HG02759 (cell line): ENCODE results near the gene CHRNG.
"Not testable (repeated sequence)": the region's sequence is repeated elsewhere in the genome, so short reads cannot be mapped to it uniquely, and the experiment has no call there.

ENCODE experiments used
- ATAC-seq: cut with Tn5 transposase; IDR thresholded peaks from one replicate; pipeline ENCODE4 v1.9.1; 2021; ENCODE audit warnings: mild to moderate bottlenecking, moderate library complexity; ENCODE audit not compliant: unreplicated experiment

The CHRNG gene

DNA sequence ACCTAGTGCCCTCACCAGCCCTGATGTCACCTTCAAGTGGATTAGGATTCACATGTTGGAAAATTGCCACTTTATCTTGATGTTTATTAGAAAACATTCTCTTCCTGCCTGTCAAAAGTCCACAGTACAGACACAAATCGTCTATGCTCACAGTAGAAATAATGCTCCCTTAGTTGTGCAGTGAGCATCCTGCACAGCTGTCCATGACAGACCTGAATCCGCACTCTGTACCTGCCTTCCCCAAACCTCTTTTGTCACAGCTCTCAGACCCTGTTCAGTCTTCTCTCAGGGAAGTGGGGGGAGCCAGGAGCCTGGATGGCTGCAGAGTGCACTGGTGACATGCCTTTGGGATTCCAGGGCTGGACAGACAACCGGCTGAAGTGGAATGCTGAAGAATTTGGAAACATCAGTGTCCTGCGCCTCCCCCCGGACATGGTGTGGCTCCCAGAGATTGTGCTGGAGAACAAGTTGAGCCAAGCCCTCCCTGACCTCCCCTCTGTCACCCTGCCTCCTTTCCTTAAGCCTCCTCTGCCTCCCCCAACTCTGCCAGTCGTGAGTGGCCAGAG is 11.5 kb upstream of the CHRNG start:
- no peak for ATAC-seq

DNA sequence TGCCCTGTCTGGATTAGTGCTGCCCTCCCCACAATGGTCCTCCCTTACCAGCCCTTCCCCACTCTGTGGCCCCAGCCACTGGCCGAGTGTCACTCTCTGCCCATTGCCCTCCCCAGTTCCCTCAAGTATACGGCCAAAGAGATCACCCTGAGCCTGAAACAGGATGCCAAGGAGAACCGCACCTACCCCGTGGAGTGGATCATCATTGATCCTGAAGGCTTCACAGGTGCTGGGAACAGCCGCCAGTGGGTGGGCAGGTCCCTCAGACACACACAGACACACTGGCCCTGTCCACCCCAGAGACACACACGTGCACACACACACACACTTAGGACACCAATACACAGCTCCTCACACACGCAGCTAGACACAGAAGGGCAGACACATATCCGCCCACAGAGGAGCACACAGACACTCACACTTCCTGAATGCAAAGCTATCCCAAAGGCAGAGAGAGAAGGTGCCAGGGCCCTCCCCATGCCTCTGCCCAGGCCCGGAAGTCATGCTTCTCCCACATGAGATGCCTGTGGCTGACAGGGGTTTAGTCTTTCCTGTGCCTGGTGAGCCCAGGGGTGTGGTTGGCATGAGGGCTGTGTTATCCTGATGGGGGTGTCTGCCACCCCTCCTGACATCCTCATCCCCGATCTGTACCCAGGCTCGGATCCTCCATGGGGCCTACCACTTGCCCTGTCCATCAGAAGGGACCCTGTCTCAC is 10.6 kb upstream of the CHRNG start:
- no peak for ATAC-seq

DNA sequence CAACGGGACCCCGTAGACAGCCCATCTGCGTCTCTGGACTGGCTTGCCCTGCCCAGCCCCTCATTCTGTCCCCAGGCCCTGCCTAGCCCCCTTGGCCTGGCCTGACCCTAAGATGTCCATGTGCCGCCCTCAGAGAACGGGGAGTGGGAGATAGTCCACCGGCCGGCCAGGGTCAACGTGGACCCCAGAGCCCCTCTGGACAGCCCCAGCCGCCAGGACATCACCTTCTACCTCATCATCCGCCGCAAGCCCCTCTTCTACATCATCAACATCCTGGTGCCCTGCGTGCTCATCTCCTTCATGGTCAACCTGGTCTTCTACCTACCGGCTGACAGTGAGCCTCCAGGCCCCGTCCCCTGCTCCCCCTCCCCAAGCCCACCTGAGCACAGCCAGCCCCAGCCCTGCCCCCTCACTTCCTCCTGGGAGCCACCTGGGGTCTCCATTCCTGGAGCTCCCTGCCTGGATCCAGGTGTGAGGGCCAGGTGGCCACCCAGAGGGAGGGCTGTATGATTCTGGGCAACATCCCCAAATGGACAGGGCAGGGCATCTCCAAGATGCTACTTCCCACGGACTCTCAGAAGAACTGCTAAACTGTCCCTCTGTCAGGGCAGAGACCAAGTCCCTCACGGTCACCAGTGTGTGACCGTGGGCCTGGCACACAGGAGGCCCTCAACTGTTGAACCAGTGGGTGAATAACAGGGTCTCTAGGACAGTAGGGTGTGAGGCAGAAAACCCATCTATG is 9.5 kb upstream of the CHRNG start:
- no peak for ATAC-seq

DNA sequence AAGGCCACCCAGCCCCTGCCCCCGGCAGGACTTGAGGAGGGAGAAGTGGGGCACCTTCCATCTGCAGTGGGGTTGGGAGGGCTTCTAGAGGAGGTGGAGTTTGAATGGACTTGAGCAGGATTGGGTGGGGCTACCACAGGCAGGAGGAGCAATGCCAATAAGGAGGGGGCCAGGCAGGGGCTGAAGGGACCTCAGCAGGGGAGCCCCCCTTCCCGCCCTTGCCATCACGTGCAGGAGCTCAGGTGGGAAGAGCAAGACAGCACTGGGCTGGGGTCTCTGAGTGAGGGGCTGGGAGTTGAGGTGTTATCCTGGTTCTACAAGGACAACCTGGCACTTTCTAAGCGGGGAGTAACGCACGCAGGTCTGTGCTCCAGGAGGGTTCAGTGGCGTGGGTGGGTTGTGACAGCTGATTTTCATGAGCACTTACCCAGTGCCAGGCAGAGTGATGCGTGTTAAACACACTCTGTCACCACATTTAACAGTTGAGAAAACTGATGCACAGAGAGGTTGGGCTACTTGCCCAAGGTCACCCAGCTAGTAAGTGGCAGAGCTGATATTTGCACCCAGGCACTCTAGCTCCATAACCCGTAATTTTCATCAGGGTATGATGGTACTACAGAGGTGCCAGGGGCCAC is 8.7 kb upstream of the CHRNG start:
- ATAC-seq = no peak

DNA sequence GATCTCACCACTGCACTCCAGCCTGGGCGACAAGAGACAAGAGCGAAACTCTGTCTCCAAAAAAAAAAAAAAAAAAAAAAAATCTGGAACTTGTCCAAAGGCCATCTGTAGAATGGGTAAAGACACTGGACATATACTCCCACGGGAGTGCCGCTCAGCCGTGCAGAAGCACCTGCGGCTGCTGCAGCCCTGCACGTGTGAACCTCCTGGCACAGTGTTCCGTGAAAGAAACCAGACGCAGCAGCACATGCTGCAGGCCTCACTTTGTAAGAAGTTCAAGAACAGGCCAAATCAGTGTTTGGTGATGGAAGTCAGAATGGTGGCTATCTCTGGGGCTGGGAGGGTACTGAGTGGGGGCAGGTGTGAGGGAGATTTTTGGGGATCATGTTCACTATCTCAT is 7.1 kb upstream of the CHRNG start:
- ATAC-seq = no peak

DNA sequence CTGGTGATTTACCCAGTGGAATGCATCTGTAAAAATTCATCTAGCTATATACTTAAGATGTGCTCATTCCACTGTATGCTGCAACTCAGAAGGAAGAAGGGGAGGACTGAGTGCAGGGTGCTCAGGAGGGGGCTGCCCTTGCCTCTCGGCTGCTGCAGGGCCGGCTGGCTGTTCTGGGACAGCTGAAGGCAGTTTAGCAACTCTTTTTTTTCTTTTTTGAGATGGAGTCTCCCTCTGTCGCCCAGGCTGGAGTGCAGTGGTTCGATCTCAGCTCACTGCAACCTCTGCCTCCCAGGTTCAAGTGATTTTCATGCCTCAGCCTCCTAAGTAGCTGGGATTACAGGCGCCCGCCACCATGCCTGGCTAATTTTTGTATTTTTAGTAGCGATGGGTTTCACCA is 6.7 kb upstream of the CHRNG start:
- ATAC-seq = not testable (repeated sequence)

DNA sequence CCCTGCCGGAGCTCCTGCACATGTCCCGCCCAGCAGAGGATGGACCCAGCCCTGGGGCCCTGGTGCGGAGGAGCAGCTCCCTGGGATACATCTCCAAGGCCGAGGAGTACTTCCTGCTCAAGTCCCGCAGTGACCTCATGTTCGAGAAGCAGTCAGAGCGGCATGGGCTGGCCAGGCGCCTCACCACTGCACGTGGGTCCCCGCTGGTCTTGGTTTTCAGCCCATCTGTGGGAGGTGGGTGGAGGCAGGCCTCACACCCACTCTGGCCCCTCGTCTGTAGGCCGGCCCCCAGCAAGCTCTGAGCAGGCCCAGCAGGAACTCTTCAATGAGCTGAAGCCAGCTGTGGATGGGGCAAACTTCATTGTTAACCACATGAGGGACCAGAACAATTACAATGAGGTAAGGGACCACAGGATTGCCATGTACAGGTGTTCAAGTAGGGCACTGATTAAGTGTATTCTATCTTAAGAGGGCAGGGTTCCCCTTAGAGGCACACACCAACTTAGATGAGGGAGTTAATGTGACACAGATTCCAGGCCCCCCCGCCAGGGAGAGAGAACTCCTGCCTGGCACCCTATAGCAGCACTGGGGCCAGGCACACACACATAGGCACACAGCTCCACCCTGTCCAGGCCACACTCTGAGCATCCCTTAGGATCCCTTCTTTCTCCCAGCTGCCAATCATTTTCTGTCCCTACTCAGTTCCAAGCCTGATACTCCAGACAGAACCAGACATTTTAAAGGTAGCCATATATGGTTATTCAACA is 5.4 kb upstream of the CHRNG start:
- no peak for ATAC-seq

DNA sequence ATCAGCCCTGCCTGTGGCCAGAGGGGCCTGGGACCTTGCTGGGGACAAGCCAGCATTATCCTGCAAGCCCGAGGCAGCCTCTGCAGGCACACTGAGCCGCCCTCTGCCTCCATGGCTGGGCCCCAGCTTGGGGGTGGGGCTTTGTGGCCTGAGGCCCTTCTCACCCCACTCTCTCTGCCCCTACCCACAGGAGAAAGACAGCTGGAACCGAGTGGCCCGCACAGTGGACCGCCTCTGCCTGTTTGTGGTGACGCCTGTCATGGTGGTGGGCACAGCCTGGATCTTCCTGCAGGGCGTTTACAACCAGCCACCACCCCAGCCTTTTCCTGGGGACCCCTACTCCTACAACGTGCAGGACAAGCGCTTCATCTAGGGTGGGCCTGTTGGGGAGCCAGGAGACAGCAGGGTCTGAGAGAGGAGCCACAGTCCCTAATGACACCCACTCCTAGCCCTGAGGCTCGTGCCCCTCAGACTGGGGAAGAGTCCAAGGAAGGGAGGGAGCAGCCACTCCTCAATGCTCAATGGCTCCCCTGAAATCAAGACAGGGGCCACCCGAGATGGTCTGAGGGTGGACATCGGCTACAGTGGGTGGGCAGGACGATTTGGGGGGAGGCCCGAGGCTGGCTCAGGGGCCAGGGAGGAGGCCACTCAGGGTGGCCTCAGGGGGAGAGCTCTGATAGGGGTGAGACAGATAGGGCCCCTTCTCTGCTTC is 4.4 kb upstream of the CHRNG start:
- no peak for ATAC-seq

DNA sequence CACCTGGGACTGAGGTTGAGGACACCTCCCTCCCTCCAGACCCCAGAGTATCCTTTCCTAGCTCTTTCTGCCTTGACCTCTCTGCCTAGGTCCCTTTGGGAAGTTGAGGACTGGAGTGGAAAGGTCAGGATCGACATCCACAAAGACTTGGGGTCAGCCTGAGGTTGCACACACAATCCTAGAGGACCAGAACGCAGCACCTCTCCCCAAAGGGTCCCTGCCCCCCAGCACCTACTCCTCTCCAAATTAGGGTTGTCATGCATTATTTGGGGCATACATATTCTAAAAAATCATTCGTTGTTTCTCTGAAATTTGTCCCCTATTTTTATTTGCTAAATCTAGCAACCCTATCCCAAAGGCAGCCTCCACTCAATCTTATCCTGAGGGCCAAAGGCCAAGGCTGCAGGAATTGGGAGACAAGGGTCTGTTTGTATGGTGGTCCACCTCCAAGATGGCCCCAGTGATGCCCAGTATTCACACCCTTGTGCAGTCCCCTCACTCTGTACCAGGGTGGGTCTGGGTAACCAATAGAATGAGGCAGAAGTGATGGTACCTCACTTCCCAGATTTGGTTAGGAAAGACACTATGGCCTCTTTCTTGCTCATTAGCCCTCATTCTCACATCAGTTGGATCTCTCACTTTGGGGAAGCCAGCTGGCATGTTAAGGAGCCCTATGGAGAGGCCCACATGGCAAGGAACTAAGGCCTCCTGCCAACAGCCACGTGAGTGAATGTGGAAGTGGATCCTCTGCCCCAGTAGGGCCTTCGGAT is 3.5 kb upstream of the CHRNG start:
- no peak for ATAC-seq

DNA sequence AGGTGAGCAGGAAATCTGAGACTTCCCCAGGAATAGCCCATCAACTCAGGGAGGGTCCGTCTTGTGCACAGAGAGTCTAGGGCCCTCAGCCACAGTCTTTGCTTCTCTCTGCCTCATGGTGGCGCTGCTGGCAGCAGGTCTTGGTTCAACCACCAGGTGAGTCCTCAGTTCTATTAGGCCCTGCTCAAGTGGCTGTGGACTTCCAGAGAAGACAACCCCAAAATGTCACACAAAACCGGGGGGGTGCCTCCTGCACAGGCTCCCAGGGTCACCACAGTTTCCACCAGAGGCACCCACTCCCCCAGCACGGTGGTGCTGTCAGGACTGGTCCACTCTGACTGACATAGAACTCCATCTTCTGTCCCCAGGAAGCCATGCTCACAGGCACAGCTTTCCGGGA is 2.4 kb upstream of the CHRNG start:
- no peak for ATAC-seq

DNA sequence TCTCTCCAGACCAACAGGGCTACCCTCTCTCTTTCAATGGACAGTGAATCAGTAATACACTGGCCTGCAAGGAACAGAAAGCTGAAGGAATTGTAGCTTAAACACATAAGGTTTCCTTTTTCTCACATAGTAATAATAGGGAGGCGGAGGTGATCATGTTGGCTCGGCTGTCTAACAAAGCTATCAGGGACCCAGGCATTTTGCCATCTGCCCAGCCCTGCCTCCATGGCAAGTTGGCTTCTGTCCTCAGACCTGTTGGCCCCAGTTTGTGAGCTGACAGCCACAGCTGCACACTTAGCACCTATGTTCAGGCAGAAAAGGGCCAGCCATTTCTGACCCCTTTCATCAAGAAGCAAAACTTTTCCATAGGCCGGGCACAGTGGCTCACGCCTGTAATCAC is 2.0 kb upstream of the CHRNG start:
- no peak for ATAC-seq

DNA sequence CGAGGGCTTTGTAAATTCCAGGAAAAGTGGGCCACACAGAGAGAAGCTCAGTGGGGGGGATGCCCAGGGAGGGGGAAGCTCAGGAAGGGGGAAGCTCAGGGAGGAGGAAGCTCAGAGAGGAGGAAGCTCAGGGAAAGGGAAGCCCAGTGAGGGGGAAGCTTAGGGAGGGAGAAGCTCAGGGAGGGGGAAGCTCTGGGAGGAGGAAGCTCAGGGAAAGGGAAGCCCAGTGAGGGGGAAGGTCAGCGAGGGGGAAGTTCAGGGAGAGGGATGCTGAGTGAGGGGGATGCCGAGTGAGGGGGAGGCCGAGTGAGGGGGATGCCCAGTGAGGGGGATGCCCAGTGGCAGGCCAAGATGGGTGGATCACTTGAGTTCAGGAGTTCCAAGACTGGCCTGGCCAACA is 821 bp upstream of the CHRNG start:
- no peak for ATAC-seq

DNA sequence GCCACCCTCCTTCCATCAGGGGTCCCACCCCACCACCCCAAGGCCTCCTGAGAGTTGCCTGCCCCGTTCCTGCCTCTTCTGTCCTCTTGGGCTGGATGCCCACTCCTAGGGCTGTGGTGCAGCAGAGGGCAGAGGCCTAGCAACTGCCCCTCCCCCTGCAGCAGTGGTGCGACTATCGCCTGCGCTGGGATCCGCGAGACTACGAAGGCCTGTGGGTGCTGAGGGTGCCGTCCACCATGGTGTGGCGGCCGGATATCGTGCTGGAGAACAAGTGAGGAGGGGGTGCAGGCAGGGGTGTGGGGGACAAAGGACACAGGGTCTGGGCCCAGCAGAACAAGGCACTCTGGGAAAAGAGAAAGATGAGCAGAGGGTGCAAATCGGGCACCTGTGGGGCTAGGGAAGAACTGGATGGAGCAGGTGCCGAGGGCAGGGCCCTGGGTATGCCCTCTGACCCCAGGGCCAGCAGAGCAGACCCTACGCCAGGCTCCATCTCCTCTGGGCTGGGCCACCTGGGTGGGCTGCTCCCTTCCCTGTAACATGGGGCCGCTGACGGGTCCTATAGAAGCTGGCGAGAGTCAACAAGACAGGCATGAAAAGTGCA is 1.0 kb downstream of the CHRNG start:
- no peak for ATAC-seq

DNA sequence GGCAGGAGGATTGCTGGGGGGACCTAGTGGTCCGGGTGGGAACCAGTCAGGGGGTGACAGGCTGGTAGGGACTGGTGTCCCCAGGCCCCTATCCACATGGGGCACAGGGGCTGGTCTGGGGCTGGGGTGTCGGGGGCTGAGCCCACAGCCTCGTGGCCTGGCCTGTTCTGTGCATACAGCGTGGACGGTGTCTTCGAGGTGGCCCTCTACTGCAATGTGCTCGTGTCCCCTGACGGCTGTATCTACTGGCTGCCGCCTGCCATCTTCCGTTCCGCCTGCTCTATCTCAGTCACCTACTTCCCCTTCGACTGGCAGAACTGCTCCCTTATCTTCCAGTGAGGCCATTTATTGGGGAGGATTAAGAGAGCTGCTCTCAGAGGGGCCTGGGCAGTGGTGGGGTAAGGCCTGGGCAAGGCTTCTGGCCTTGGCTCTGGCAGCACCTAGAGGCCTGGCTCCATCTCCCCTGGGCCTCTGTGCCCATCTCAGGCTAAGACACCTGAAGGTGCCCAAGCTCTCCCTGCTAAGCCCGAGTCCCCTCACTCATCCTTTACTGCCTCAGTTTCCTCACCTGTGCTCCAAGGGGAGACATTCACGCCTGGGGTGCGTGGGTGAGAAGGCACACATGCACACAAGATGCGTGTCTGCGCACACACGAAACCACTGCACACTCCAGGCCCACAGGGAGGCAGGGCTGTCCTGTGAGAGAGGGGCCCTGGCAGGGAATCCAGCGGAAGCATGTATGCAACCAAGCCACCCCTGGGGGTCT is 1.9 kb downstream of the CHRNG start:
- ATAC-seq = no peak

DNA sequence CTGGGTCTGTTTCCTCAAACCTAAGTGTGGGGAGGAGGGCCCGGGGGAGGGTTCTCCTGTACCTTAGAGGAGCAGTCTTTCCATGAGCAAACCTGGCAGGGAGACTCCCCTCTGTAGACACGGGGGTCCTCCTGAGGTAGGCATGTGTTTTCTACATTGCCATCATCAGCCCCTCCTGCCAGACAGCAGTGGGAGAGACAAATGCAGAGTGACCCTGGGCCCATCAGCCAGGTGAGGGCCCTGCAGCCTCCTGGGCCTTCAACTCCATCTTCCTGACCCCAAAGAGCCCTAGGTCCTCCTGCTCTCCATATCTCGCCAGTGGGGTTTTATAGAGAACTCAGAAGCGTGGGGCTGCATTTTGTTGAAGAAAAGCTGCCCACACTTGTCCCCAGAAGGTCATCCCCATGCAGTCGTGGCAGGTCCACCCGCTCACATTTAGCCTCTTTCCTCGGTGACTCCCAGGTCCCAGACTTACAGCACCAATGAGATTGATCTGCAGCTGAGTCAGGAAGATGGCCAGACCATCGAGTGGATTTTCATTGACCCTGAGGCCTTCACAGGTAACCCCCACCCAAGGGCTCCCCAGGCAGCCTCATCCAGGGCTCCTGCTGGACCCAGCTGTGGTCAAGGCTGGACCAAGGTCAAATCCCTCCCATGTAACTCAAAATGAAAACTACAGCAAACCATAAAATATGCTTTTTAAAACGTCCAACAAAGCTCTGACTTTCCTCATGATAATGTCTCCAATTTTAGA is 2.6 kb downstream of the CHRNG start:
- ATAC-seq = no peak

DNA sequence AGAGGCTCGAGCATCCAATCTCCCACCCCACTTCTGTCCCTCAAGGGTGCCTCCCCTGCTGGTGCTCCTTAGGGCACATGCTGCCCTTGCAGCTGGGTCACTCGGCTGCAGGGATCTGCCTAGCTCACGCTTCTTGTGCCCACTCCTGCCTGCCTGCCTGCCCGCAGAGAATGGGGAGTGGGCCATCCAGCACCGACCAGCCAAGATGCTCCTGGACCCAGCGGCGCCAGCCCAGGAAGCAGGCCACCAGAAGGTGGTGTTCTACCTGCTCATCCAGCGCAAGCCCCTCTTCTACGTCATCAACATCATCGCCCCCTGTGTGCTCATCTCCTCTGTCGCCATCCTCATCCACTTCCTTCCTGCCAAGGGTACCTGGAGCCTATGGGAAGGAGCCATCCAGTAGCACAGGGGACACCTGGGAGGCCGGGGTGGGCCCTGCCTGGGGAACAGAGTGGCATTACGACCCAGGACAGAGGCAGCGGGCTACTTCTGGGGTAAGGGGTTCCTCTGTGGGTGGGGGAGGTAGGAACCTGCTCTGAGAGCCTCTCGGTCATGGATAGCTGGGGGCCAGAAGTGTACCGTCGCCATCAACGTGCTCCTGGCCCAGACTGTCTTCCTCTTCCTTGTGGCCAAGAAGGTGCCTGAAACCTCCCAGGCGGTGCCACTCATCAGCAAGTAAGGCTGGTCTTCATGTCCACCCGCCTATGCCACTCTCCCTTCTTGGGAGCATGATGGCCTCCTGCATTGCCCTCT is 3.4 kb downstream of the CHRNG start:
- ATAC-seq = no peak

DNA sequence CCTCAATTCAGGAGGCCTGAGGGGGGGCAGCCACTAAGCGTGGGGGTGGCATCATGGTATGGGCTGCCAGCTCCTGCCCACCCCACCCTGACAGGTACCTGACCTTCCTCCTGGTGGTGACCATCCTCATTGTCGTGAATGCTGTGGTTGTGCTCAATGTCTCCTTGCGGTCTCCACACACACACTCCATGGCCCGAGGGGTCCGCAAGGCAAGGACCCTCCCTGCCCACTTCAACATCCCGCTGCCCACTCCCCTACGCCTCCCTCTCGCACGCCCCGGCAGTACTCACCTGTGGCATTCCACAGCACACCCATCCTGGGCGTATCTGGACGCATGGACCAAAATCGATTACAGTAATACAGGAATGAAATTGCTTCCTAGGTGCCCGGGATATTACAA is 4.0 kb downstream of the CHRNG start:
- no peak for ATAC-seq
